GM12801 (cell line): ENCODE data around the gene CSTB.

ENCODE experiments used
- TF ChIP-seq, protein P1 (sequence below): IDR thresholded peaks from one replicate; pipeline ENCODE4 v1.5.1; 2011; ENCODE audit warnings: control low read depth; ENCODE audit not compliant: insufficient read length; ENCODE audit errors: extremely low read depth

CSTB gene

DNA sequence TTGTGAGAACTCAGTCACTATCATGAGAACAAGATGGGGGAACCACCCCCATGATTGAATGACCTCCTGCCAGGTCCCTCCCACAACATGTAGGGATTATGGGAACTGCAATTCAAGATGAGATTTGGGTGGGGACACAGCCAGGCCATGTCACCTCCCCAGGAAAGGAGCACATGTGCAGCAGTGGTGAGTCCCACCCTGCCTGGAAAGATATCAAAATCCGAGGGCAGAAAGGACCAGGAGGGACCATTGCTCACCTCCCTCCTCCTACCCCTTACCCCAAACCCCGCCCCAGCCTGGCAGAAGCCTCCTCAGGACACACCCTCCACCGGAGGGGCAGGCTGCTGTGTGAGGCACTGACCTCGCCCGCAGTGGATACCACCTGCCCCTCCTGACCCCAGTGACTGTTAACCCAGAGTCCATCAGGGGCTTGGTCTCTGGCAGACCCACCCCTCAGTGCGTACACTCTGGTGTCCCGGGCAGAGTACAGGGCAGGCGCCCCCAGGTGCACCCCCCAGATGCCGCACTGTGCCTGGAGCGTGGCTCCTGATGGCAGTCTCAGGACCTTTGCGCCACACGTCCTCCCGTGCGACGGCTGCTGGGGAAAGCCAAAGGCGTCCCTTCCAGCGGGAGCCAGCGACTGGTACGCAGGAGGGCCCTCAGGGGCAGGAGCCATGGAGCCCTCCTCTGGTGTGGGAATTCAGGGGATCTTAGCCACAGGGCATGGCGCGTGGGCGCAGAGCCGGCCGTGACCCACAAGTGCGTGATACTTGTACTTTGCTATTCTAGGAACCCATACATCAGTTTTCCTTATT lies 36.3 kb downstream of the CSTB start:
- TF ChIP-seq, protein P1, sequence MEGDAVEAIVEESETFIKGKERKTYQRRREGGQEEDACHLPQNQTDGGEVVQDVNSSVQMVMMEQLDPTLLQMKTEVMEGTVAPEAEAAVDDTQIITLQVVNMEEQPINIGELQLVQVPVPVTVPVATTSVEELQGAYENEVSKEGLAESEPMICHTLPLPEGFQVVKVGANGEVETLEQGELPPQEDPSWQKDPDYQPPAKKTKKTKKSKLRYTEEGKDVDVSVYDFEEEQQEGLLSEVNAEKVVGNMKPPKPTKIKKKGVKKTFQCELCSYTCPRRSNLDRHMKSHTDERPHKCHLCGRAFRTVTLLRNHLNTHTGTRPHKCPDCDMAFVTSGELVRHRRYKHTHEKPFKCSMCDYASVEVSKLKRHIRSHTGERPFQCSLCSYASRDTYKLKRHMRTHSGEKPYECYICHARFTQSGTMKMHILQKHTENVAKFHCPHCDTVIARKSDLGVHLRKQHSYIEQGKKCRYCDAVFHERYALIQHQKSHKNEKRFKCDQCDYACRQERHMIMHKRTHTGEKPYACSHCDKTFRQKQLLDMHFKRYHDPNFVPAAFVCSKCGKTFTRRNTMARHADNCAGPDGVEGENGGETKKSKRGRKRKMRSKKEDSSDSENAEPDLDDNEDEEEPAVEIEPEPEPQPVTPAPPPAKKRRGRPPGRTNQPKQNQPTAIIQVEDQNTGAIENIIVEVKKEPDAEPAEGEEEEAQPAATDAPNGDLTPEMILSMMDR = no peak

DNA sequence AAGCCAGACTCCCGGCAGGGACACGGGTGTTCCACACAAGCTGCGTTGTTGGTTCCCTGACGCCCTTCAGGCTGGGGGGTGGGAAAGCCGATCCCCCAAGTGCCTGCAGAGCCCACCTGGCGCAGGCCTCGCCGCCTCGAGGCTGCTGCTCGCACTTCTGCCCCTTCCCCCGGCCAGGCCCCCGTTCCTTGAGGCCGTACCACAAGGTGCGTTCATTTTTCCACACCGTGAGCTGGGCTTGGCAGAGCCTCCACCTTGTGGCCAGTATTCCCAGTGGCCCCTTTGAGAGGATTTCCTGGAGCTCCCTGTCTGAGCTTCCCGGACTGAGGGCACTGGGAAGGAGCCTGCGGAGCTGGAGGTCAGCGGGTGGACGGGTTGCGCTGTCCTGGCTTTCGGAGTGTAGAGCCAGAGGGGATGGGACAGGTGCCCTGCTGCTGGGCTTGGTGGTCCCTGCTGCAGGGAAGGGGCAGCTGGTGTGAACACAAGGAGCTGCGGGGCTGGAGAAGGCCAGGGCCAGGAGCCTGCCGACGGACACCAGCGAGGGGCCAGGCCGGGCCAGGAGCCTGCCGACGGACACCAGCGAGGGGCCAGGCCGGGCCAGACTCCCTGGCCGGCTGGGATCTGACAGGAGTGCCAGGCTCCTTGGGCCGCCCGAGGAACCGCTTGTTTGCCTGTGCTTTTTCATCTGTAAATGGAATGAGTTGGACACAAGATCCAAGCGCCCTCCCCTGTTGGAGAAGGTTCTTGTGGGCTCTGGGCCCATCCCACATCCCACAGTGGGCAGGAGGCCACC lies 38.8 kb downstream of the CSTB start:
- TF ChIP-seq, protein P1 = no peak

DNA sequence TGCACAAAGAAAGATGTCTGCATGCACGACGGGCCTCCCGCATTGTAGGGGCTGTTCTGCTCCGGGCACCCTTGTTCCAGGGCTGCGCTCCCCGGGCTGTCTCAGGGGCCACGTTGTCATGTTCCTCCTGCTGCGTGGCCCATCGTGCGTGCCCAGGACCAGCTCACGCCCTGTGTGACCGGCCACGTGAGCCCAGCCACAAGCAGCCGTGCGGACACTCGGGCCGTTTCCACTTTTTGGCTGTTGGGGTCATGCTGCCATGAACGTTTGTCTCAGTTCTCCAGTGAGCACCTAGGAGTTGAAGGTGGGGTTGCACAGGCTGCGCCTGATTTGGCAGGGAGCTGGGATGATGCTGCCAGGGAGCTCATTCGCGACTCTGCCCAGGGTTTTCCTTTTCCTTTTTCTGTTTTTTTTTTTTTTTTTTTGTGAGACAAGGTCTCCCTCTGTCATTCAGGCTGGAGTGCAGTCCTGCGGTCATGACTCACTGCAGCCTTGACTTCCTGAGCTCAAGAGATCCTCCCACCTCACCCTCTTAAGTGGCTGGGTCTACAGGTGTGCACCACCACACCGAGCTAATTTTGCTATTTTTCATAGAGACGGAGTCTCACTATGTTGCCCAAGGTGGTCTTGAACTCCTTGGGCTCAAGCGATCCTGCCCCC lies 39.8 kb downstream of the CSTB start:
- TF ChIP-seq, protein P1 = no peak

DNA sequence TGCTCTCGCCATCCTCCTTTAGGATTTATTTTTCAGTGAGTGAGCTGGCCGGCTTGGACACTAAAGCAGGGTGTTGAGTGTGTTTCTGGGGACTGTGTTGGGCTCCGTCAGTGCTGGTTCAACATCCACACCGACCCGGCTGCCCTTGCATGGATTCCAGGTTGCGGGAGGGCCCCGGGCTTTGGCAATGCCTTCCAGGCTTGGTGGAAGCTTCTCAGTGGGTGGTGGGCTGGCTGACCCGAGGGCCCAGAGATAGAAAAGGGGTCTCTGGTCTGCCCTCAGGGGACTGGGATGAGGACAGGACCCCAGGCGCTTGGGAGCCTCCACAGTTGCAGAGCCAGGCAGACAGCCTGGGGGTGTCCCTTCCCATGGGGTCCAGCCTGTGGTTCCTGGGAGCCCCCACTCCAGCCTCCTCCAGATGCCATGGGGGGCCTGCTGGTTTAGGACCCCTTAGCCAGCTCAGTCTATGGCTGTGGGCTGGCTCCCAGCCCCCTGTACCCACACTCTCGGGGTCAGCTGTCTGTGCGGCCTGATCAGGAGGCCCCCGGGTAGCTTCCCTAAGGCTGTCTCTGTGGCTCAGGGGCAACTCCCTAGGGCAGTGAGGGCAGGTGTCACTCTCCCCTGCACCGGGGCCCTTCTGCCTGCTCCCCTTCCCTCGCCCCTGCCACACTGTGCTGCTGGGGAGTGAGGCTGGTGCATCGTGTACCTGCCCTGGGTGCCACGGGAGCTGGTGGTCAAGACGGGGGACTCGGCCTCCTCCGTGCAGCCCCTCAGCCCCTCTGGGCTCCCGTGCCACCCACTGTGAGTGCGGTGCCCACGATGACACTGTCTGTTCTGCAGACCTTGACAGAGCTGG lies 40.6 kb downstream of the CSTB start:
- TF ChIP-seq, protein P1 = no peak

DNA sequence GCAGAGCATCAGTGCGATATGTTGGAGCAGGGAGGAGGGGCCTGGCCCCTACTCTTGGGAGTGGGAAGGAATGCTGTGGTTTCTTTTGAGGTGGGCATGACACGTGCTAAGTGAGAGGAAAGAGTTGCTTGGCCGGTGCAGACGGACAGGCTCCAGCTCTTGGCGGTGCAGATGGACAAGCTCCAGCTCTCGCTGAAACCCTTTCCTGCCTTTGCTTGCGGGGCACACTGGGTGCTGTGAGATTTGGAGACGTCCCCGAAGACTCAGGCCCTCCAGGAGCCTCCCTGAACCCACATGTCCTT lies 41.2 kb downstream of the CSTB start:
- TF ChIP-seq, protein P1 = no peak

DNA sequence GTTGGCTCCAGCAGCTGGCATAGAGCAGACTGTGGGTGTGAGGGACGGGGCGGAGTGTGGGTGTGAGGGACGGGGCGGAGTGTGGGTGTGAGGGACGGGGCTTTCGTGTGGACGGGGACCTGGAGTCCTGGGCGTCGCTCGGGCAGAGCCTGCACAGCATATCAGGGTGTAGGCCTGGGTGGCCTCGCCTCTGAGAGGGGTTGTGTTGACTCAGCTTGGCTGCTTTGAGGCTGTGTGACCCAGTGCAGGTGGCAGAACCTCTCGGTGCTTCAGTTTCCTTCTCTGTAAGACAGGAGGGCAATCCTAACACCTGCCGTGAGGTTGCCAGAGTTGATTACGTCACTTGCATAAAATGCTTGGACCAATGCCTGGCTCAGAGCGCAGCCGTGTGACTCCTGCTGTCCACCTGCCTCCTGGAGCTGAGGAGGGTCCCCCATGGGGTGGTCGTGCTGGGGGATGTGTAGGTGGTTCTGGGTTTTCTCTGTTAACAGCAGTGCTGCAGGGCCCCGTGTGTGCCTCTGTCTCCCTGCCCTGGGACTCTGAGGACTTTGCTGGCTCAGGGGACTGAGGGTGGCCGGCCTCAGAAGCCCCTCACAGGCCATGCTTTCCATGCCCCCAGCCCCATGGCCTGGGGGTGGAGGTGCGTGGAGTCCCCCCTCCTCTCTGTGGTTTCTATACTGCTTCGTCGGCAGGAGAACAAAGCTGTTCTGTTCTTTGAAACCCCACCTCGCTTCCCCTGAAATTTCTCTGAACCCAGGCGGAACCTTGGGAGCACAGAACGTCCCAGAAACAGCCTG lies 41.8 kb downstream of the CSTB start:
- TF ChIP-seq, protein P1 = no peak
